Psoas muscle (tissue), 8 donors: ENCODE data around the gene TMEM135. TPM values are rescaled to one million over a fixed set of nuclear protein-coding genes. Genes with fewer than 3 reads are reported as not detected.

ENCODE experiments used
- ATAC-seq, 4 donors: fragments of 200-7000 bp; cut with Tn5 transposase; one replicate each; pipeline ENCODE4 v1.9.1; 2020; ENCODE audit warnings: moderate library complexity in 3 of 4, mild to moderate bottlenecking in 2 of 4
- DNase-seq, 2 donors: peaks; one replicate each; pipeline ENCODE4 v3.0.0-alpha.2; 2020
- H3K27ac ChIP-seq: fragments of 200-600 bp; one replicate; pipeline ENCODE4 v1.8.0; 2022
- H3K27me3 ChIP-seq, 3 donors: fragments of 200-600 bp in 1 of 3; one replicate each; pipeline versions ENCODE4 v1.6.1 to v1.8.0; 2013 to 2022; ENCODE audit warnings: low read length in 2 of 3, mild to moderate bottlenecking in 2 of 3, moderate library complexity in 1 of 3; ENCODE audit not compliant: insufficient read depth in 3 of 3
- H3K36me3 ChIP-seq, 2 donors: fragments of 200-600 bp in 1 of 2; one replicate each; pipeline versions ENCODE4 v1.6.1 to v1.8.0; 2013 to 2022; ENCODE audit warnings: low read depth in 1 of 2, mild to moderate bottlenecking in 1 of 2, moderate library complexity in 1 of 2; ENCODE audit not compliant: insufficient read depth in 1 of 2
- H3K4me1 ChIP-seq: fragments of 200-600 bp; one replicate; pipeline ENCODE4 v1.8.0; 2022
- H3K4me3 ChIP-seq: fragments of 200-600 bp; one replicate; pipeline ENCODE4 v1.8.0; 2022; ENCODE audit warnings: mild to moderate bottlenecking
- H3K9me3 ChIP-seq: fragments of 200-600 bp; one replicate; pipeline ENCODE4 v1.8.0; 2022
- CTCF ChIP-seq: fragments of 200-600 bp; IDR thresholded peaks from one replicate; pipeline ENCODE4 v1.8.0; 2022; ENCODE audit warnings: antibody characterized with exemption
- WGBS, 3 donors: extraction: QIAGEN DNeasy Blood & Tissue Kit; methylation state at CpG; one replicate each; pipeline versions ENCODE4 v1.1.6 to v1.1.7; 2013; 5-methylcytosine and 5-hydroxymethylcytosine counted together
- intact Hi-C, 2 donors: fragments of 100-400 bp; cut with DNase I; formaldehyde crosslinking; loops; one replicate each; pipeline versions ENCODE4 v1.11.0 to v1.14.2; 2022
- polyA plus RNA-seq, 3 donors: library from polyadenylated mRNA; stranded (reverse); fragments of 200-250 nt; gene quantifications; one replicate each; pipeline ENCODE4 v1.2.3, GENCODE V29; 2013
- total RNA-seq, 4 donors: library from RNA; stranded (reverse); fragmentation: NEBNext Ultra II Directional in 2 of 4; extraction: Animal tissue kit (Norgen Biotek cat#: 25700) in 2 of 4; gene quantifications; one replicate each; pipeline versions ENCODE4 v1.2.1 to v1.2.4, GENCODE V29; 2021 to 2023
- donor health status: healthy with polysubstance abuse.
- donor health status: DM: no; HTN: no; CAD: no; lungs with moderate emphysema.
- donor health status: Bipolar disorder and iron deficiency.
- donor health status: healthy.
- donor health status: DM: yes; HTN: yes; CAD: no.
- donor health status: DM: no; HTN: no; CAD: no.
- donor health status: DM: no; HTN: no; CAD: no.
- donor health status: DM: yes; HTN: yes; CAD: no.

TMEM135 gene
- total and polyA plus RNA-seq, 7 donors: 4.1 to 26.6 (median 9.4) TPM

GRCh38 chr11:87179621-87180020, 141.9 kb downstream of the TMEM135 start:
- no peaks in the 10 kb centered on the region for H3K9me3 ChIP-seq
- DNase-seq (no peak), ATAC-seq (no peak)
- no peaks in the 10 kb centered on the region for H3K27me3 ChIP-seq
- WGBS, 3 donors: 55 to 82% (median 63%) methylated on average over 1 of the region's 1 CpG
- H3K4me1 ChIP-seq: peaks cover 2% of the 10 kb centered on the region
- no peak overlapping the region for H3K4me3 ChIP-seq
- intact Hi-C loops: loop anchor here in 1 of 2 donors (10.0 kb wide), 1 partner anchor 145 kb away; the partner anchor contains the start of gene TMEM135
- H3K27ac ChIP-seq: no peak overlapping the region
- no peaks in the 10 kb centered on the region for H3K36me3 ChIP-seq
- no peak for TF ChIP-seq CTCF

GRCh38 chr11:87180742-87181141, 143.0 kb downstream of the TMEM135 start:
- no peak for TF ChIP-seq CTCF
- no peak overlapping the region for H3K27ac ChIP-seq
- H3K9me3 ChIP-seq: no peaks in the 10 kb centered on the region
- no peaks in the 10 kb centered on the region for H3K27me3 ChIP-seq
- H3K4me1 ChIP-seq: no peaks in the 10 kb centered on the region
- H3K36me3 ChIP-seq: no peaks in the 10 kb centered on the region
- no peak overlapping the region for H3K4me3 ChIP-seq
- no peak for DNase-seq
- 15 to 29% (median 25%) methylated on average over 2 of the region's 2 CpGs for WGBS, 3 donors
- intact Hi-C loops: loop anchor here in 1 of 2 donors (10.0 kb wide), 1 partner anchor 146 kb away; the partner anchor contains the start of gene TMEM135
- ATAC-seq: peak in 1 of 4 donors; percentile 26

GRCh38 chr11:87181143-87181542, 143.4 kb downstream of the TMEM135 start:
- ATAC-seq (no peak), DNase-seq (no peak)
- TF ChIP-seq CTCF: no peak
- Histone ChIP-seq H3K9me3 (no peaks in the 10 kb centered on the region), H3K4me1 (no peaks in the 10 kb centered on the region), H3K27ac (no peak overlapping the region), H3K36me3 (no peaks in the 10 kb centered on the region), H3K27me3 (no peaks in the 10 kb centered on the region), H3K4me3 (no peak overlapping the region)
- 77 to 83% (median 78%) methylated on average over 3 of the region's 3 CpGs for WGBS, 3 donors
- intact Hi-C loops: loop anchor here in 1 of 2 donors (10.0 kb wide), 1 partner anchor 146 kb away; the partner anchor contains the start of gene TMEM135

GRCh38 chr11:87185228-87185627, 147.5 kb downstream of the TMEM135 start:
- no peak for ATAC-seq
- DNase-seq: no peak

More at GRCh38 chr11:87185228-87185627, 147.5 kb downstream of the TMEM135 start:
- Histone ChIP-seq H3K36me3 (no peaks in the 10 kb centered on the region), H3K9me3 (no peaks in the 10 kb centered on the region), H3K4me3 (no peak overlapping the region), H3K27me3 (no peaks in the 10 kb centered on the region), H3K27ac (no peak overlapping the region), H3K4me1 (no peaks in the 10 kb centered on the region)
- intact Hi-C loops: loop anchor here in 1 of 2 donors (10.0 kb wide), 1 partner anchor 150 kb away; the partner anchor contains the start of gene TMEM135
- 79 to 90% (median 90%) methylated on average over 2 of the region's 2 CpGs for WGBS, 3 donors
- no peak for TF ChIP-seq CTCF
